GM18907 (cell line): ENCODE measurements around the gene ZBTB8OS.

Experiments
- ATAC-seq: cut with Tn5 transposase; IDR thresholded peaks from one replicate; pipeline ENCODE4 v1.9.1; 2021; ENCODE audit warnings: mild to moderate bottlenecking, moderate library complexity; ENCODE audit not compliant: unreplicated experiment

ZBTB8OS gene

GRCh38 chr1:32612189-32612881, 38.0 kb downstream of the ZBTB8OS start:
- no peak for ATAC-seq

GRCh38 chr1:32611859-32612188, 38.5 kb downstream of the ZBTB8OS start:
- ATAC-seq = no peak

- ATAC-seq = no peak
Observed at GRCh38 chr1:32609180-32609579, 41.2 kb downstream of the ZBTB8OS start.

- ATAC-seq = no peak
Observed at GRCh38 chr1:32606565-32607371, 43.6 kb downstream of the ZBTB8OS start.

GRCh38 chr1:32605711-32606424, 44.5 kb downstream of the ZBTB8OS start:
- no peak for ATAC-seq

- ATAC-seq = no peak
Observed at GRCh38 chr1:32600034-32600433, 50.3 kb downstream of the ZBTB8OS start.

- no peak for ATAC-seq
Observed at GRCh38 chr1:32592943-32593342, 57.4 kb downstream of the ZBTB8OS start.

- ATAC-seq = no peak
Observed at GRCh38 chr1:32580348-32581017, 69.9 kb downstream of the ZBTB8OS start.
